Gastroesophageal sphincter (tissue), 4 donors: ENCODE results near the gene PCNT. TPM values are rescaled to one million over a fixed set of nuclear protein-coding genes. Genes with fewer than 3 reads are reported as not detected.

Experiments used
- ATAC-seq: fragments of 150-250 bp; one replicate; pipeline ENCODE4 v1.9.1; 2016; ENCODE audit warnings: mild to moderate bottlenecking, moderate library complexity
- H3K27ac ChIP-seq, 4 donors: fragments of 200-600 bp; sonication (generic) in 3 of 4; 1 replicate in 3 of 4; 2 replicates in 1 of 4; pipeline ENCODE4 v1.5.1; 2016 to 2019
- H3K27me3 ChIP-seq: fragments of 200-600 bp; sonication (generic); one replicate; pipeline ENCODE4 v1.5.1; 2019
- H3K36me3 ChIP-seq, 2 donors: fragments of 200-600 bp; sonication (generic); one replicate each; pipeline ENCODE4 v1.5.1; 2019; ENCODE audit warnings: control low read depth in 1 of 2
- H3K4me1 ChIP-seq, 3 donors: fragments of 200-600 bp; sonication (generic); 1 replicate in 2 of 3; 2 replicates in 1 of 3; pipeline ENCODE4 v1.5.1; 2016 to 2019; ENCODE audit warnings: control low read depth in 2 of 3
- H3K4me3 ChIP-seq, 2 donors: fragments of 200-600 bp; sonication (generic); one replicate each; pipeline ENCODE4 v1.5.1; 2019; ENCODE audit warnings: mild to moderate bottlenecking in 1 of 2, moderate library complexity in 1 of 2
- H3K9me3 ChIP-seq, 3 donors: fragments of 200-600 bp; sonication (generic); one replicate each; pipeline ENCODE4 v1.5.1; 2017 to 2019; ENCODE audit warnings: control low read depth in 2 of 3
- CTCF ChIP-seq, 4 experiments: fragments of 200-600 bp in 2 of 4; fragments of 450-650 bp in 2 of 4; sonication (generic) in 1 of 4; IDR thresholded peaks; one replicate each; pipeline ENCODE4 v1.5.1; 2017 to 2019; ENCODE audit warnings: antibody characterized with exemption in 4 of 4, mild to moderate bottlenecking in 2 of 4, moderate library complexity in 2 of 4
- EP300 ChIP-seq: sonication (generic); formaldehyde crosslinking; IDR thresholded peaks from one replicate; pipeline ENCODE4 v1.6.1; 2017; ENCODE audit warnings: antibody characterized with exemption, mild to moderate bottlenecking
- POLR2A ChIP-seq, 2 donors: fragments of 450-650 bp; IDR thresholded peaks; one replicate each; pipeline ENCODE4 v1.6.1; 2017; ENCODE audit warnings: antibody characterized with exemption in 2 of 2, mild to moderate bottlenecking in 2 of 2, moderate library complexity in 1 of 2
- POLR2AphosphoS5 ChIP-seq: sonication (generic); formaldehyde crosslinking; IDR thresholded peaks from one replicate; pipeline ENCODE4 v1.6.1; 2017; ENCODE audit warnings: antibody characterized with exemption
- WGBS, 2 donors: methylation state at CpG; one replicate each; pipeline ENCODE4 v1.1.5; 2018; ENCODE audit warnings: low coverage in 1 of 2; 5-methylcytosine and 5-hydroxymethylcytosine counted together
- total RNA-seq, 4 donors: library from RNA; depleted of rRNA; stranded (reverse); fragments of >200 nt; gene quantifications; one replicate each; pipeline ENCODE4 v1.1.0, GENCODE V29; 2016

Gene PCNT
- total RNA-seq, 4 donors from 2014 or later: 24.3 to 31.1 (median 27.3) TPM

GRCh38 chr21:46344219-46344915 is 20.4 kb downstream of the PCNT start:
- H3K36me3 ChIP-seq: peaks cover 0 to 74% of the 10 kb centered on the region in 2 donors
- no peak for TF ChIP-seq POLR2A (IDR thresholded peaks at IDR 0.05)
- no peak for TF ChIP-seq EP300
- no peak for TF ChIP-seq CTCF (IDR thresholded peaks at IDR 0.05)
- no peak for TF ChIP-seq POLR2AphosphoS5
- H3K4me1 ChIP-seq: no peaks in the 10 kb centered on the region
- H3K4me3 ChIP-seq: no peak overlapping the region
- H3K27ac ChIP-seq: no peak overlapping the region
- 83 to 93% methylated on average over 3 to 11 of the region's 20 CpGs for WGBS, 2 donors
- H3K27me3 ChIP-seq: no peaks in the 10 kb centered on the region
- no peak for ATAC-seq
- H3K9me3 ChIP-seq: no peaks in the 10 kb centered on the region

GRCh38 chr21:46345861-46346260 is 21.9 kb downstream of the PCNT start:
- no peak overlapping the region for H3K27ac ChIP-seq
- WGBS, 2 donors: 100% methylated on average over 1 of the region's 14 CpGs; no CpG with 5 or more reads in 1 of the 2 donors
- no peak for ATAC-seq
- no peak overlapping the region for H3K4me3 ChIP-seq
- no peak for TF ChIP-seq EP300
- no peak for TF ChIP-seq POLR2AphosphoS5
- TF ChIP-seq CTCF (IDR thresholded peaks at IDR 0.05): no peak
- no peak for TF ChIP-seq POLR2A (IDR thresholded peaks at IDR 0.05)
- H3K36me3 ChIP-seq: peaks cover 0 to 75% of the 10 kb centered on the region in 2 donors
- H3K27me3 ChIP-seq: no peaks in the 10 kb centered on the region
- H3K4me1 ChIP-seq: no peaks in the 10 kb centered on the region
- H3K9me3 ChIP-seq: no peaks in the 10 kb centered on the region

DNA sequence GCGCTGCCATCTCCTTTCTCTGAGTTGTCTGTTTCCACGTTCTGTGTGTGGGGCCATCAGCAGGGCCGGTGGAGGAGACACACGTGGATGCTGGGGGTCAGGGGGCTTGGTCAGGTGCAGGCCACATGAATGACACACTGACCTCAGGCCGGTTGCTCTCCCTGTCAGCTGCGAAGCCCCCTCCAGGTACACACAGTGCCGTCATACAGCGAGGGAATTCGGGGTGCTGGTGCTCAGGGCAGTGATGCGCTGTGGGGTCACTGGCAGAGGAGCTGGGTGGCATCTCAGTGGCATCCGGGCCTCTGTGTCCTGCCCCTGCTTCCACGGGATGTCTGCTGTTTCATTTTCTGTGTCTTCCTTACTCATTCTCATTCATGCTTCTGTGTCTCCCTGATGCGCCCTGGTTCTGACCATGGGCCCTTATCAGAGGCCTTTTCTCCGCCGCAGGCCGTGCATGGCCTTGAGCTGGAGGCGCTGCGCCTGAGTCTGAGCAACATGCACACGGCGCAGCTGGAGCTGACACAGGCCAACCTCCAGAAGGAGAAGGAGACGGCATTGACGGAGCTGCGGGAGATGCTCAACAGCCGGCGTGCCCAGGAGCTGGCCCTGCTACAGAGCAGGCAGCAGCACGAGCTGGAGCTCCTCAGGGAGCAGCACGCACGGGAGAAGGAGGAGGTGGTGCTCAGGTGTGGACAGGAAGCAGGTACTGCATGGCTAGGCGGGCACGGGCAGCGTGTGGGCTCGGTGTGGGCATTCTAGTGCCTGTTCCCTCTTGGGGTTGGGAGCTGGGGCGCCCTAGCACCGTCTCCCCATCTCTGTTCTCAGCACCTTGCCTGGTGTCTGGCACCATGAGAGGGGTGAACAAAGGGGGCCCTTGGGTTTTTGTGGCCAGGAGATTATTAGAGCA is 22.6 kb downstream of the PCNT start:
- ATAC-seq: no peak
- Histone ChIP-seq H3K4me1 (no peaks in the 10 kb centered on the region), H3K4me3 (no peak overlapping the region), H3K27ac (no peak overlapping the region), H3K9me3 (no peaks in the 10 kb centered on the region), H3K36me3 (peaks cover 0 to 78% of the 10 kb centered on the region in 2 donors), H3K27me3 (no peaks in the 10 kb centered on the region)
- TF ChIP-seq EP300: no peak
- no peak for TF ChIP-seq POLR2A (IDR thresholded peaks at IDR 0.05)
- no peak for TF ChIP-seq POLR2AphosphoS5
- TF ChIP-seq CTCF (IDR thresholded peaks at IDR 0.05): no peak
- 89 to 94% methylated on average over 8 to 13 of the region's 34 CpGs for WGBS, 2 donors

- no peaks in the 10 kb centered on the region for H3K27me3 ChIP-seq
- no peak overlapping the region for H3K27ac ChIP-seq
- WGBS, 2 donors: 86% methylated on average over 4 to 5 of the region's 10 CpGs
- H3K4me3 ChIP-seq: no peak overlapping the region
- TF ChIP-seq POLR2A (IDR thresholded peaks at IDR 0.05): no peak
- no peak for TF ChIP-seq EP300
- no peak for TF ChIP-seq POLR2AphosphoS5
- TF ChIP-seq CTCF (IDR thresholded peaks at IDR 0.05): no peak
- H3K9me3 ChIP-seq: no peaks in the 10 kb centered on the region
- no peaks in the 10 kb centered on the region for H3K4me1 ChIP-seq
- ATAC-seq: no peak
- H3K36me3 ChIP-seq: peaks cover 0 to 82% of the 10 kb centered on the region in 2 donors
Observed at GRCh38 chr21:46347203-46347550, 23.2 kb downstream of the PCNT start.
